ENCODE results near the gene NCKIPSD.
"Not testable (repeated sequence)": the region's sequence is repeated elsewhere in the genome, so short reads cannot be mapped to it uniquely, and the experiment has no call there.

Gene NCKIPSD

GRCh38 chr3:48685603-48686511, at the start of gene NCKIPSD:
Gene NCKIPSD (minus strand): TSS chr3:48685915. CDS start chr3:48685807, 108 bp downstream.
- DNase-seq, result peak; percentile 79

- DNase-seq, result not testable (repeated sequence)
Measured at GRCh38 chr3:48735075-48735767, 49.5 kb upstream of the NCKIPSD start.

- DNase-seq, result not testable (repeated sequence)
Measured at GRCh38 chr3:48734541-48734940, 48.8 kb upstream of the NCKIPSD start.

DNA sequence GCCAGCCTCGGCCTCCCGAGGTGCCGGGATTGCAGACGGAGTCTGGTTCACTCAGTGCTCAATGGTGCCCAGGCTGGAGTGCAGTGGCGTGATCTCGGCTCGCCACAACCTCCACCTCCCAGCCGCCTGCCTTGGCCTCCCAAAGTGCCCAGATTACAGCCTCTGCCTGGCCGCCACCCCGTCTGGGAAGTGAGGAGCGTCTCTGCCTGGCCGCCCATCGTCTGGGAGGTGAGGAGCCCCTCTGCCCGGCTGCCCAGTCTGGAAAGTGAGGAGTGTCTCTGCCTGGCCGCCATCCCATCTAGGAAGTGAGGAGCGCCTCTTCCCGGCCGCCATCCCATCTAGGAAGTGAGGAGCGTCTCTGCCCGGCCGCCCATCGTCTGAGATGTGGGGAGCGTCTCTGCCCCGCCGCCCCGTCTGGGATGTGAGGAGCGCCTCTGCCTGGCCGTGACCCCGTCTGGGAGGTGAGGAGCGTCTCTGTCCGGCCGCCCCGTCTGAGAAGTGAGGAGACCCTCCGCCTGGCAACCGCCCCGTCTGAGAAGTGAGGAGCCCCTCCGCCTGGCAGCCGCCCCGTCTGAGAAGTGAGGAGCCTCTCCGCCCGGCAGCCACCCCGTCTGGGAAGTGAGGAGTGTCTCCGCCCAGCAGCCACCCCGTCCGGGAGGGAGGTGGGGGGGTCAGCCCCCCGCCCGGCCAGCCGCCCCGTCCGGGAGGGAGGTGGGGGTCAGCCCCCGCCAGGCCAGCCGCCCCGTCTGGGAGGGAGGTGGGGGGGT, 48.2 kb upstream of the NCKIPSD start:
- not testable (repeated sequence) for DNase-seq

DNA sequence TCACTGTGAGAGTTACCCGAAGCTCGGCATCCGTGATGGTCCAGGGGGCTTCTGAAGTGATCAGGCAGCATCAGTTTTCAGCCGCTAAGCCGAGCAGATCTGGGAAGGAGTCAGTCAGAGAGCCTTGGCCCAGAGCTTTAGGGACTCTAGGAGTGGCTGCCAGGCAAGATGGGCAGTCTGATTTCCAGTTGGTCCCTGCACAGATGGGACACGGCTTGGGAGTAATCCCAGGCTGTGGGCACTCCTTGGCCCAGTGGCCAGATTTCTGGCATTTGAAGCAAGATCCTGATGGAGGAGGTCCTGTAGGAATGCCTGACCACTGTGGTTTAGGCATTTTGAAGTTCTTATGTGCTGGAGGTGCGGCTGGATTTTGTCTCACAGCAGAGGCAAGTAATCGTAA, 41.8 kb upstream of the NCKIPSD start:
- DNase-seq, result no peak

DNA sequence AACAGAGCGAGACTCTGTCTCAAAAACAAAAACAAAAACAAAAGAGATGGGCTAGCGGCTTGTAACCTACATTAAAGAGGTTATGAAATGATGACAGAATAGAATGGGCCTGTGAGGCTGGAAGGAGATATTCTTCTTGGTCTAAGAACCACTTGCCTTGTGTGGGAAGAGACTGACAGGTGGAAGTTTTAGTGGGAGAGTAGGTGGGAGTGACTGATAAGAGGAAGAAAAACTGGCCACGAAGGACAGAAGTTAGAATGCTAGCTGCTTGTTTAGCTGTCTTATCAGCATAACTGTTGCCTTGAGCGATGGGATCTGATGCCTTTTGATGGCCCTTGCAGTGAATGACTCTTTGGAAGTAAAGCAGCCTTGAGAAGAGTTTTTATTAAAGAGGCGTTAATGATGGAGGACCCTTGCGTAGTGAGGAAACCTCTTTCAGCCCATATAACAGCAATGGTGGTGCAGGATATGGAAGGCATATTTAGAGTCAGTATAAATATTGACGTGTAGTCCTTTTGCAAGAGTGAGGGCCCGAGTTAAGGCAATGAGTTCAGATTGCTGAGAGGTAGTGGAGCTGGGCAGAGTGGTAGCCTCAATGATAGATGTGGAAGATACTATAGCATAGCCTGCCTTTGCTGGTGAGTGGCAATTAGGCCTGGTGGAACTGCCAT, 39.6 kb upstream of the NCKIPSD start:
- not testable (repeated sequence) for DNase-seq

GRCh38 chr3:48723725-48724124, 38.0 kb upstream of the NCKIPSD start:
- DNase-seq, result no peak

DNA sequence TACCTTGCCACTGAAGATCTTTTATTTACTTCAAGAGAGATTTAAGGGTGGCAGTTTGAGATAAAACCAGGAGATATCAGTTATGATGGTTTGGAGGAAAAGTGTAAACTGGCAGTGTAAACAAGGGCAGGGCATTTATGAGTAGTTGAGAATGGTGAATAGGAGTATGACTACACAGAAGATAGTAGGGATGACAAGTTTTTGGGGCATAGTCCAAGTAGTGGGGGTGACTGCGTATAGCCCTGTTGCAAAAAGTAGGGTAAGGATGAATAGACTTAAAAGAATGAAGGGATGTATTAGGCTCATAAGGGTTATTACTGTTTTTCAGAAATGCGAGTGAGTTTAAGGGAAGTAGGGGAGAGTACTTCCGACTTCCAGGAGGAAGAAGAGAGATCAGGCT, 37.6 kb upstream of the NCKIPSD start:
- DNase-seq, result not testable (repeated sequence)

DNA sequence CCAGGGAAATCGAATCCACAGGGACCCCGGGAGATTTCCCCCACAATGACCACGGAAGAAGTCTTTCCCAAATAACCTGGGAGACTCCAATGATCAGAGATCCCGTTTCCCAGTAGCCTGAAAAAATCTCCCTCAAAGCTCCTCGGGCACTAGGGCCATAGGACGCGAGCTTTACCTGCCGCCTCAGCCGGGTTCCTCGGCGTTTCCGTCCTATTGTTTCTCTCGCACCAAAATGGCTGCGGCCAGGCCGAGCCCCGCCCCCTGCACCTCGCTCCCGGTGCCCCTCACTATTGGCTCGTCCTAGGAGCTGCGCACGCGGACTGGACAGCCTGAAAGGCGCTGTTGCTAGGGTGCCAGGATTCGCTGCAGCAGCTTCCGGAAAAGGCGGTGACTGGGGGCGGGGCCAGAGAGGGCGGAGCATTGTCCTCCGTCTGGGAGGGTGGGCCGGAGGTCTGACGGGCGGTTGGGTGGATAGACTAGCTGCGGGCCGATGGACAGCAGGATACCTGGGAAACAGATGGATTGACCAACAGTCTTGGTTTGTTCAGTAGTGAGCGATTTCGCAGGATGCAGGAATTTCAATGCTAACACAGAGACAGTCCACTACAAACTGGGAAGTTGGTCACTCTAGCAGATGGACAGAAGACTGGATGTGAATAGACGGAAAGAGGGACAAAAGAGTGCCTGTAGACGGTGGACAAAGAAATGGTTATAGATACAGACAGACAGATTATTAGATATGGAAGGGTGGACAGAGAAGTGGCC, 31.4 kb upstream of the NCKIPSD start, which contains the start of gene IP6K2:
Gene IP6K2, minus strand, starts transcription at position 240 of the 765 bp plus-strand sequence. CDS start 21,930 bp downstream, outside the sequence.
- DNase-seq, result peak; percentile 97

DNA sequence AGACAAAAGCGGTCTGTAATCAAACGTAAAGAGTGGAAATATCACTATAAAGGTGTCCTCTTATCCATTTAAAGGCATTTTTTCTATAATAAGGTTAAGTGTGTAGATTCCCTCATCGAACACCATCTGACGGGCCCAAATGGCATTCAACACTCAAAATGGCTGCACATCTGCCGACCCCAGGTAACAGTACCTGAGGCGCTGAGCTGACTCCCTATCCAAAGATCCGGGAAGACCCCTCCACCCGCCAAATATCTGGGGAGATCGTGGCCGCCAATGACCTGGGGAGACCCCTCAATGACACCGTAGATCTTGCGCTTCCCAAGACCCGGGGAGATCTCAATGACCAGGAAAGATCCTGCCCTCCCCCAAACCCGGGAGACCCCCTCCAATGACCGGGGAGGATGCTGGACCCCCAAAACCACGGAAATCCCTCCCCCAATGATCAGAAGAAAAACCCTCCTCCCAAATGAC, 30.8 kb upstream of the NCKIPSD start:
- peak; percentile 29 for DNase-seq

DNA sequence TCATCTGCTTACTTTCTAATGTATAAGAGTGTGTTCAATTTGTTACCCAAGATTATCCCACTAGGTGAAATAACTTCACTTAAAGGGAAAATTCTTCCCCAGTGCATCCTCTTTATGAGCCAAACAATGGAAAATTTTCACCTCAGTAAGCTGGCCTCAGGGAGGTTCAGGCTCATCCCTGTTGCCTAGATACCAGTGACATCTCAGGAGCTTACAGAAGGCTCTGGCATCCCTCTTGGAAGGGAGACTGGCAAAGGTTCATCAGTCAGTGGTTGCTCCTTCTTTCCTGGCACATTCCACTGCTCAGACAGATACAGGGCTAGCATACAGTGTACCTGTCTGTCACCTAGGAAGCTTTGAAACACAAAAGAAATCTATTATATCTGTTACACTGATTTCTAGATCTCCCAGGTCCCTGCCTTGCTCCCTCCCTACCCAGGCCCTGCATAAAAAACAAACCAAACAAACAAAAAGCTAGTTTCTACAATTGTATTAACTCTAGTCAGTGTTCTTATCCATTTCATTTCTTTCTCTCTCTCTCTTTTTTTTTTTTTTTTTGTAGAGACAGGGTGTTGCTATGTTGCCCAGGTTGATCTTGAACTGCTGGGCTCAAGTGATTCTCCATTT, 29.6 kb upstream of the NCKIPSD start:
- peak; percentile 13 for DNase-seq

DNA sequence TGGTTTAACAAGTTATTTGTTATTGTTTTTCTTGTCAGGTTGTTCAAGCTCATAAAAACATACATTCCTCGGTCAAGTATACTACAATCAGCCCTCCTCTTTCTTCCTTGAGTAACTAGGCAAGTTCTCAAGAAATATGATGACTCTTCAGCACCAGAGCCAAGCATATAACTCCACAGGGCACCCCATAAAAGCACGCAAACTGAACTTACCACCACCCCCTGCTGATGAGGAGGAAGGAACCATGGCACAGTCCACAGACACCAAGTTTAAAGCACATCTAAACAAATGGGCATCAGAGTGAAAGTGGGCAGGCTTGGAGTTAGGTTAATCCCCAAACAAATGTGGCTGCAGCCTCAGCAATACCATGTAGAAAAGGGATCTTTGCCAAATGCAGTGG, 26.0 kb upstream of the NCKIPSD start:
- no peak for DNase-seq

DNA sequence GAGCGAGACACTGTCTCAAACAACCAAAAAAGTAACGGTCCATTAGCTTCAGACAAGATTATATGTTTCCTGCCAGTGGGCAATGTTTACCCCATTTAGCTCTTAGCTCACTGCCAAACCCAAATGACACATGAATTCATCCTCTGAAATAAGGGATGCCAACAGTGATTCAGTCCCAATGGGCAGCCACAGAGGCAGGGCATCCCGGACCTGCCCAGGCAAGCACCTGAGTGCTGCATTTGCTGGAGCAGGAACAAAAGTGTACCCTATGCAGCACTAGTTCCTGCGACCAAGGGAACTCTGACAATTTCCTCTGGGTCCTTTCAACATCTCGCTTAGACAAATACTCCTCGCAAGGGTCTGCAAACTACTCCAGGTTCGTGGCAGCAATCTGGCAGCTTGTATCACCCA, 23.3 kb upstream of the NCKIPSD start:
- no peak for DNase-seq

DNA sequence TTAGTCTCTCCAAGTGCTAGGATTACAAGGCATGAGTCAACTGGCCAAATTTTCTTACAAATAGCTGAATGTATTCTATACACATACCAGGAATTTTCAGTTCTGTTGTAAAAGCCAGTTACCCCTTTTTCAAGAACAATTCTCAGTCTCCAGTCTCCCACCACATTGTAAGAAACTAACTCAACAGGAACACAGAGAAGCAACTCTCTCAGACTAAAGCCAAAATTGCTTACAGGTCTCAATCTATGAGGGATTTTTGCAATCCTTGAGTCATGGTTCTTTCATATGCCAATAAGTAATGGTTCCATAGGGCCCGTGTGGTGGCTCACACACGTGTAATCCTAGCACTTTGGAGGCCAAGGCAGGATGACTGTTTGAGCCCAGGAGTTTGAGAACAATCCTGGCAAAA, 22.8 kb upstream of the NCKIPSD start:
- DNase-seq, result no peak

DNA sequence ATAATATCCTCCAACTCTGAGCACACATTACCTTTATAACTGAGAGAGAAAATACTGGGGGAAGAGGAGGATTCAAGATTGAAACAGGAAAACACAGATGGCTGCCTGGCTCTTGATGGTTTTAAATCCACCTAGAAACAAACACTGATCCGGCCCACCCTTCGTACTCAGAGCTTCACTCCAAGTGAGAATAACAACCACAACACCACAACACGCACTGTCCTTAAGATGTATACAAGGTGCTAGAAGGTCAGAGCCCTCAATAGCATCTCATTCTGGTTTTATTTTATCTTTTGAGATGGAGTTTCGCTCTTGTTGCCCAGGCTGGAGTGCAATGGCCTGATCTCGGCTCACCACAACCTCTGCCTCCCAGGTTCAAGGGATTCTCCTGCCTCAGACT, 21.4 kb upstream of the NCKIPSD start:
- no peak for DNase-seq

- no peak for DNase-seq
Measured at GRCh38 chr3:48702320-48702920, 16.7 kb upstream of the NCKIPSD start.

GRCh38 chr3:48700731-48701405, 15.2 kb upstream of the NCKIPSD start:
- no peak for DNase-seq

- no peak for DNase-seq
Measured at GRCh38 chr3:48698891-48699290, 13.2 kb upstream of the NCKIPSD start.

- DNase-seq, result no peak
Measured at GRCh38 chr3:48697952-48698351, 12.2 kb upstream of the NCKIPSD start.

DNA sequence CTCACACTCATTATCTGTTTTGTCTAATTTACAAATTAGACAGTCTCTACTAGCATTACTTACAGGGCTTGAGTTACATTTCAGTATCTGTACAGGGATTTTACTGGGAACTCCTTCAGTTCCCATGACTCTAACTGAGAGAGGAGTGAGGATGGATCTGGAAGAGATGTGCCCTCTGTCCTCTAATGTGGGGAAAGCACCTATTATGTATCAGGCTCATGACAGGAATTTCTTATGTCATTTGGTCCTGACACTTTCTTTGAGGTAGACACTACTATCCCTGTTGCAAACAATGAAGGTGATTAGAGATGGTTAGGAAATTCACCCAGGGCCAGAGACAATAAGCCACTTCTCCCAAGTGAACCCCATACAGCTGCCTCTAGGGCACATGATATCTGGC, 10.9 kb upstream of the NCKIPSD start:
- no peak for DNase-seq
